Upper lobe of right lung (tissue), 1 donor: ENCODE results near the gene TAF11L10. TPM values are rescaled to one million over a fixed set of nuclear protein-coding genes. Genes with fewer than 3 reads are reported as not detected.
"Not testable (repeated sequence)": the region's sequence is repeated elsewhere in the genome, so short reads cannot be mapped to it uniquely, and the experiment has no call there.

Source experiments
- ATAC-seq: fragments of 200-7000 bp; cut with Tn5 transposase; one replicate; pipeline ENCODE4 v1.9.1; 2020; ENCODE audit warnings: mild to moderate bottlenecking, moderate library complexity
- DNase-seq: peaks from one replicate; pipeline ENCODE4 v3.0.0-alpha.2; 2020
- H3K27ac ChIP-seq: fragments of 200-600 bp; one replicate; pipeline ENCODE4 v1.8.0; 2022
- H3K27me3 ChIP-seq: fragments of 200-600 bp; one replicate; pipeline ENCODE4 v1.8.0; 2022; ENCODE audit warnings: mild to moderate bottlenecking
- H3K36me3 ChIP-seq: fragments of 200-600 bp; one replicate; pipeline ENCODE4 v1.8.0; 2022
- H3K4me1 ChIP-seq: fragments of 200-600 bp; one replicate; pipeline ENCODE4 v1.8.0; 2022
- H3K4me3 ChIP-seq: fragments of 200-600 bp; one replicate; pipeline ENCODE4 v1.8.0; 2022; ENCODE audit warnings: mild to moderate bottlenecking
- H3K9me3 ChIP-seq: fragments of 200-600 bp; one replicate; pipeline ENCODE4 v1.8.0; 2022
- CTCF ChIP-seq: fragments of 200-600 bp; IDR thresholded peaks from one replicate; pipeline ENCODE4 v1.8.0; 2022; ENCODE audit warnings: antibody characterized with exemption
- intact Hi-C: fragments of 100-400 bp; cut with DNase I; formaldehyde crosslinking; loops from one replicate; pipeline ENCODE4 v1.11.0; 2022
- total RNA-seq: library from RNA; stranded (reverse); fragmentation: NEBNext Ultra II Directional; extraction: Animal tissue kit (Norgen Biotek cat#: 25700); gene quantifications from one replicate; pipeline ENCODE4 v1.2.1, GENCODE V29; 2021
- donor health status: DM: no; HTN: yes; CAD: no; lungs with severe emphysema.

Gene TAF11L10
- total RNA-seq, 1 donor from 2014 or later: not detected

- Histone ChIP-seq H3K27me3 (no peaks in the 10 kb centered on the region), H3K27ac (no peak overlapping the region), H3K36me3 (no peaks in the 10 kb centered on the region), H3K9me3 (no peaks in the 10 kb centered on the region), H3K4me1 (no peaks in the 10 kb centered on the region), H3K4me3 (no peak overlapping the region)
- no peak for TF ChIP-seq CTCF
- no peak for DNase-seq
- ATAC-seq: no peak
- intact Hi-C loops: no loop called here
Measured at GRCh38 chr5:17614872-17615605, 17.4 kb upstream of the TAF11L10 start.

GRCh38 chr5:17610092-17610491 is 12.5 kb upstream of the TAF11L10 start, which contains the start of gene TAF11L12:
TAF11L12 (plus strand) TSS chr5:17610392.
- H3K4me1 ChIP-seq, H3K27me3 ChIP-seq, DNase-seq, H3K27ac ChIP-seq, H3K36me3 ChIP-seq, ATAC-seq, H3K4me3 ChIP-seq, intact Hi-C loops, H3K9me3 ChIP-seq: not testable (repeated sequence)

- H3K36me3 ChIP-seq, H3K9me3 ChIP-seq, H3K27ac ChIP-seq, H3K4me3 ChIP-seq, H3K27me3 ChIP-seq, ATAC-seq, H3K4me1 ChIP-seq, intact Hi-C loops, DNase-seq: not testable (repeated sequence)
Measured at GRCh38 chr5:17607461-17607860, 9.8 kb upstream of the TAF11L10 start.

GRCh38 chr5:17604951-17605350 is 7.3 kb upstream of the TAF11L10 start:
- no peaks in the 10 kb centered on the region for H3K36me3 ChIP-seq
- H3K27ac ChIP-seq: no peak overlapping the region
- no peak overlapping the region for H3K4me3 ChIP-seq
- DNase-seq (no peak), ATAC-seq (no peak)
- no peaks in the 10 kb centered on the region for H3K9me3 ChIP-seq
- TF ChIP-seq CTCF: no peak
- no peaks in the 10 kb centered on the region for H3K4me1 ChIP-seq
- intact Hi-C loops: no loop called here
- no peaks in the 10 kb centered on the region for H3K27me3 ChIP-seq

GRCh38 chr5:17603880-17604279 is 6.3 kb upstream of the TAF11L10 start, which contains the start of gene TAF11L11:
TAF11L11 (plus strand) TSS chr5:17604183.
- intact Hi-C loops, H3K9me3 ChIP-seq, H3K27me3 ChIP-seq, ATAC-seq, H3K4me1 ChIP-seq, H3K36me3 ChIP-seq, H3K4me3 ChIP-seq, DNase-seq, H3K27ac ChIP-seq: not testable (repeated sequence)

GRCh38 chr5:17594255-17594654 is 3.4 kb downstream of the TAF11L10 start, which contains the start of gene TAF11L9:
TAF11L9 (minus strand) TSS chr5:17594394.
- H3K4me3 ChIP-seq, H3K27ac ChIP-seq, ATAC-seq, H3K9me3 ChIP-seq, H3K27me3 ChIP-seq, intact Hi-C loops, H3K4me1 ChIP-seq, DNase-seq, H3K36me3 ChIP-seq: not testable (repeated sequence)

GRCh38 chr5:17590860-17591259 is 6.8 kb downstream of the TAF11L10 start, which contains the start of gene TAF11L8:
TAF11L8 (minus strand) TSS chr5:17590960.
- DNase-seq, H3K4me3 ChIP-seq, H3K36me3 ChIP-seq, intact Hi-C loops, H3K27ac ChIP-seq, H3K27me3 ChIP-seq, H3K9me3 ChIP-seq, H3K4me1 ChIP-seq, ATAC-seq: not testable (repeated sequence)

- H3K9me3 ChIP-seq, H3K27me3 ChIP-seq, H3K4me3 ChIP-seq, H3K36me3 ChIP-seq, H3K27ac ChIP-seq, H3K4me1 ChIP-seq, ATAC-seq, intact Hi-C loops, DNase-seq: not testable (repeated sequence)
Measured at GRCh38 chr5:17585658-17586057, 12.0 kb downstream of the TAF11L10 start, which contains the start of gene TAF11L7. TAF11L7 (minus strand) TSS chr5:17585758.

Other genes starting within 250 kb of the TAF11L10 start
- not detected for gene TAF11L2, start 99.6 kb downstream of the TAF11L10 start, total RNA-seq
- gene TAF11L3, start 79.5 kb downstream of the TAF11L10 start, total RNA-seq: not detected
- not detected for gene TAF11L4, start 76.0 kb downstream of the TAF11L10 start, total RNA-seq
- not detected for gene TAF11L5, start 72.6 kb downstream of the TAF11L10 start, total RNA-seq
- not detected for gene TAF11L6, start 69.2 kb downstream of the TAF11L10 start, total RNA-seq
- gene TAF11L7, start 12.1 kb downstream of the TAF11L10 start, total RNA-seq: not detected
- not detected for gene TAF11L8, start 6.9 kb downstream of the TAF11L10 start, total RNA-seq
- gene TAF11L9, start 3.4 kb downstream of the TAF11L10 start, total RNA-seq: not detected
- not detected for gene TAF11L11, start 6.4 kb upstream of the TAF11L10 start, total RNA-seq
- not detected for gene TAF11L12, start 12.6 kb upstream of the TAF11L10 start, total RNA-seq
- not detected for gene TAF11L13, start 34.3 kb upstream of the TAF11L10 start, total RNA-seq
- not detected for gene TAF11L14, start 36.6 kb upstream of the TAF11L10 start, total RNA-seq